Measurements from ENCODE around the gene SUSD2. TPM values are rescaled to one million over a fixed set of nuclear protein-coding genes. Genes with fewer than 3 reads are reported as not detected.

The SUSD2 gene
- total RNA-seq, 4 donors from 2014 or later = 3.3 to 10.0 (median 4.2) TPM

GRCh38 chr22:24162436-24162835 is 18.9 kb upstream of the SUSD2 start:
- intact Hi-C loops (cut with DNase I) = no loop called here
- TF ChIP-seq, protein P1, sequence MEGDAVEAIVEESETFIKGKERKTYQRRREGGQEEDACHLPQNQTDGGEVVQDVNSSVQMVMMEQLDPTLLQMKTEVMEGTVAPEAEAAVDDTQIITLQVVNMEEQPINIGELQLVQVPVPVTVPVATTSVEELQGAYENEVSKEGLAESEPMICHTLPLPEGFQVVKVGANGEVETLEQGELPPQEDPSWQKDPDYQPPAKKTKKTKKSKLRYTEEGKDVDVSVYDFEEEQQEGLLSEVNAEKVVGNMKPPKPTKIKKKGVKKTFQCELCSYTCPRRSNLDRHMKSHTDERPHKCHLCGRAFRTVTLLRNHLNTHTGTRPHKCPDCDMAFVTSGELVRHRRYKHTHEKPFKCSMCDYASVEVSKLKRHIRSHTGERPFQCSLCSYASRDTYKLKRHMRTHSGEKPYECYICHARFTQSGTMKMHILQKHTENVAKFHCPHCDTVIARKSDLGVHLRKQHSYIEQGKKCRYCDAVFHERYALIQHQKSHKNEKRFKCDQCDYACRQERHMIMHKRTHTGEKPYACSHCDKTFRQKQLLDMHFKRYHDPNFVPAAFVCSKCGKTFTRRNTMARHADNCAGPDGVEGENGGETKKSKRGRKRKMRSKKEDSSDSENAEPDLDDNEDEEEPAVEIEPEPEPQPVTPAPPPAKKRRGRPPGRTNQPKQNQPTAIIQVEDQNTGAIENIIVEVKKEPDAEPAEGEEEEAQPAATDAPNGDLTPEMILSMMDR (IDR thresholded peaks at IDR 0.05) = no peak
- TF ChIP-seq EP300 (IDR thresholded peaks at IDR 0.05) (no peak), POLR2A (IDR thresholded peaks at IDR 0.05; ENCODE audit: low read depth) (no peak), POLR2AphosphoS5 (IDR thresholded peaks at IDR 0.05) (no peak)
- no peaks in the 10 kb centered on the region for H3K27me3 ChIP-seq
- peaks cover 73 to 86% (median 75%) of the 10 kb centered on the region in 4 donors for H3K4me1 ChIP-seq
- 64% methylated on average over 6 of the region's 6 CpGs for WGBS
- peak overlapping the region; percentile 57 to 90 (median 66) for H3K27ac ChIP-seq (replicated peaks in 1 of 4)
- no peaks in the 10 kb centered on the region for H3K9me3 ChIP-seq
- peaks cover 25 to 48% (median 40%) of the 10 kb centered on the region in 4 donors for H3K36me3 ChIP-seq
- DNase-seq (ENCODE audit: extremely low spot score) = no peak
- no peak overlapping the region for H3K4me3 ChIP-seq

DNA sequence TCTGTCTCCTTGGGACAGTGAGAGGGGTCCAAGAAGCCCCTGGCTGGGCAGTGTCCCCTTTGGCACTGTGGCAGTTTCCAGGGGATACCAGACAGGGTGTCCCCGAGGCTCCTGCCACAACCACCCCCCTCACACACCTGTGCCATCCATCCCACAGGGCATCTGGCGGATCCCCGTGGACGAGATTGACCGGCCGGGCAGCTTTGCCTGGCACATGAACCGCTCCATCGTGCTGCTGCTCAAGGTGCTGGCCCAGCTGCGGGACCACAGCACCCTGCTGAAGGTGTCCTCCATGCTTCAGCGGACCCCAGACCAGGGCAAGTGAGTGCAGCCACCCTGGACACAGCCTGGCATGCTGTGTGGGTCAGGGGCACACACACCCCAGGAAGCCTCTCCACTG is 17.0 kb upstream of the SUSD2 start:
- H3K27ac ChIP-seq (replicated peaks in 1 of 4) = peak overlapping the region; percentile 34 to 62 (median 48)

GRCh38 chr22:24164940-24165339 is 16.3 kb upstream of the SUSD2 start:
- peak overlapping the region; percentile 34 to 62 (median 48) for H3K27ac ChIP-seq (replicated peaks in 1 of 4)
- intact Hi-C loops (cut with DNase I) = no loop called here
- no peak overlapping the region for H3K4me3 ChIP-seq
- DNase-seq (ENCODE audit: extremely low spot score) = no peak
- 66% methylated on average over 4 of the region's 6 CpGs for WGBS
- peaks cover 48 to 80% (median 55%) of the 10 kb centered on the region in 4 donors for H3K4me1 ChIP-seq
- H3K27me3 ChIP-seq = no peaks in the 10 kb centered on the region
- no peaks in the 10 kb centered on the region for H3K9me3 ChIP-seq
- TF ChIP-seq EP300 (IDR thresholded peaks at IDR 0.05) = no peak
- TF ChIP-seq POLR2AphosphoS5 (IDR thresholded peaks at IDR 0.05) = no peak
- TF ChIP-seq, protein P1 (IDR thresholded peaks at IDR 0.05) = no peak
- TF ChIP-seq POLR2A (IDR thresholded peaks at IDR 0.05; ENCODE audit: low read depth) = no peak
- H3K36me3 ChIP-seq = peaks cover 35 to 74% (median 60%) of the 10 kb centered on the region in 4 donors

More for the DNA sequence above, 17.0 kb upstream of the SUSD2 start:
- no peak for TF ChIP-seq POLR2AphosphoS5 (IDR thresholded peaks at IDR 0.05)
- TF ChIP-seq, protein P1 (IDR thresholded peaks at IDR 0.05) = no peak
- TF ChIP-seq EP300 (IDR thresholded peaks at IDR 0.05) = no peak
- TF ChIP-seq POLR2A (IDR thresholded peaks at IDR 0.05; ENCODE audit: low read depth) = no peak
- peaks cover 35 to 67% (median 56%) of the 10 kb centered on the region in 4 donors for H3K36me3 ChIP-seq
- WGBS = 83% methylated on average over 3 of the region's 10 CpGs
- peaks cover 55 to 80% (median 60%) of the 10 kb centered on the region in 4 donors for H3K4me1 ChIP-seq
- no peaks in the 10 kb centered on the region for H3K27me3 ChIP-seq
- no peak for DNase-seq (ENCODE audit: extremely low spot score)
- intact Hi-C loops (cut with DNase I) = no loop called here
- H3K4me3 ChIP-seq = no peak overlapping the region
- H3K9me3 ChIP-seq = no peaks in the 10 kb centered on the region

DNA sequence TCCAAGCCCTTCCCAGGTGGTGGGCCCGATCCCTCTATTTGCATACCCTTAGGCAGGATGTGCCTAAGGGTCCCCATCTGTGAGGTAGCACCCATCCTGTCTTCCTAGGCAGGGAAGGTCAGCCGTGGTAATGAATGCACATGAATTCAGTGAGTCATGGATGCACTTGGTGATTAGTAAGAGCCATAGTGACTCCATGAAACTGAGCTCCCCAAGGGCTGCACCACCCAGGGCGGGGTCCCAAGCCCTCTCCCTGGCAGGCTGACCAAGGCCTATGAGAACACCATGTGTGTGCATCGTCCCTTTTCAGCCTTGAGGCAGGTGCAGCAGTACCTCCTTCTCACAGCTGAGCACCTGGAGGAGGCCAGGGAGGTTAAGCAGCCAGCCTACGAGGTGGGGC is 15.6 kb upstream of the SUSD2 start:
- Histone ChIP-seq H3K4me1 (peaks cover 43 to 75% (median 51%) of the 10 kb centered on the region in 4 donors), H3K27me3 (no peaks in the 10 kb centered on the region), H3K4me3 (no peak overlapping the region), H3K36me3 (peaks cover 35 to 81% (median 61%) of the 10 kb centered on the region in 4 donors), H3K9me3 (no peaks in the 10 kb centered on the region), H3K27ac (replicated peaks in 1 of 4) (peak overlapping the region in 1 of 4 donors; percentile 62)
- 70% methylated on average over 4 of the region's 5 CpGs for WGBS
- intact Hi-C loops (cut with DNase I) = no loop called here
- DNase-seq (ENCODE audit: extremely low spot score) = no peak
- no peak for TF ChIP-seq POLR2A (IDR thresholded peaks at IDR 0.05; ENCODE audit: low read depth)
- no peak for TF ChIP-seq EP300 (IDR thresholded peaks at IDR 0.05)
- TF ChIP-seq POLR2AphosphoS5 (IDR thresholded peaks at IDR 0.05) = no peak
- TF ChIP-seq, protein P1 (IDR thresholded peaks at IDR 0.05) = no peak

DNA sequence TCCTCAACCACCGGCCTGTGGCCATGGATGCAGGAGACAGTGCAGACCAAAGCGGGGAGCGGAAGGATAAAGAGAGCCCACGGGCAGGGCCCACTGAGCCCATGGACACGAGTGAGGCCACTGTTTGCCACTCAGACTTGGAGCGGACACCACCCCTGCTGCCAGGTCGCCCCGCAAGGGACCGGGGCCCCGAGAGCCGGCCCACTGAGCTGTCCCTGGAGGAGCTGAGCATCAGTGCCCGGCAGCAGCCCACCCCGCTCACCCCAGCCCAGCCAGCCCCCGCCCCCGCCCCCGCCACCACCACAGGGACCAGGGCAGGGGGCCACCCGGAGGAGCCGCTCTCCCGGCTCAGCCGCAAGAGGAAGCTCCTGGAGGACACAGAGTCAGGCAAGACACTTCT is 14.5 kb upstream of the SUSD2 start:
- peaks cover 33 to 63% (median 40%) of the 10 kb centered on the region in 4 donors for H3K4me1 ChIP-seq
- intact Hi-C loops (cut with DNase I) = no loop called here
- peaks cover 40 to 87% (median 67%) of the 10 kb centered on the region in 4 donors for H3K36me3 ChIP-seq
- no peak for TF ChIP-seq EP300 (IDR thresholded peaks at IDR 0.05)
- TF ChIP-seq, protein P1 (IDR thresholded peaks at IDR 0.05) = no peak
- TF ChIP-seq POLR2A (IDR thresholded peaks at IDR 0.05; ENCODE audit: low read depth) = no peak
- no peak for TF ChIP-seq POLR2AphosphoS5 (IDR thresholded peaks at IDR 0.05)
- no peak for DNase-seq (ENCODE audit: extremely low spot score)
- no peaks in the 10 kb centered on the region for H3K9me3 ChIP-seq
- no peaks in the 10 kb centered on the region for H3K27me3 ChIP-seq
- no peak overlapping the region for H3K4me3 ChIP-seq
- no peak overlapping the region for H3K27ac ChIP-seq (replicated peaks in 1 of 4)
- 91% methylated on average over 9 of the region's 20 CpGs for WGBS
